HG03575 (cell line): ENCODE measurements around the gene LCN12.

Source experiments
- ATAC-seq: cut with Tn5 transposase; IDR thresholded peaks from one replicate; pipeline ENCODE4 v1.9.1; 2021; ENCODE audit not compliant: unreplicated experiment, insufficient number of reproducible peaks, low FRiP score; ENCODE audit errors: extremely low read depth

Gene LCN12

GRCh38 chr9:136925414-136926153 lies 26.5 kb upstream of the LCN12 start:
- ATAC-seq, result no peak

- ATAC-seq, result no peak
Measured at GRCh38 chr9:136926154-136926704, 25.8 kb upstream of the LCN12 start.

- ATAC-seq, result no peak
Measured at GRCh38 chr9:136926749-136927148, 25.3 kb upstream of the LCN12 start.

- ATAC-seq, result no peak
Measured at GRCh38 chr9:136927343-136928271, 24.5 kb upstream of the LCN12 start.

GRCh38 chr9:136928591-136928990 lies 23.5 kb upstream of the LCN12 start:
- no peak for ATAC-seq

- no peak for ATAC-seq
Measured at GRCh38 chr9:136930014-136930413, 22.1 kb upstream of the LCN12 start.

GRCh38 chr9:136931611-136932130 lies 20.4 kb upstream of the LCN12 start:
- no peak for ATAC-seq

GRCh38 chr9:136934277-136934676 lies 17.8 kb upstream of the LCN12 start:
- ATAC-seq, result no peak

GRCh38 chr9:136935651-136936050 lies 16.4 kb upstream of the LCN12 start:
- no peak for ATAC-seq

GRCh38 chr9:136936645-136937170 lies 15.4 kb upstream of the LCN12 start:
- ATAC-seq, result no peak

GRCh38 chr9:136937186-136938001 lies 14.7 kb upstream of the LCN12 start:
- ATAC-seq, result no peak

GRCh38 chr9:136939431-136939995 lies 12.6 kb upstream of the LCN12 start:
- no peak for ATAC-seq

GRCh38 chr9:136939996-136940525 lies 12.0 kb upstream of the LCN12 start:
- ATAC-seq, result no peak

GRCh38 chr9:136940526-136941230 lies 11.4 kb upstream of the LCN12 start:
- no peak for ATAC-seq

GRCh38 chr9:136941231-136942111 lies 10.6 kb upstream of the LCN12 start:
- no peak for ATAC-seq

- no peak for ATAC-seq
Measured at GRCh38 chr9:136942112-136942880, 9.8 kb upstream of the LCN12 start.
